Femur (tissue), 1 donor: ENCODE measurements around the gene INPP5D.
"Not testable (repeated sequence)": the region's sequence is repeated elsewhere in the genome, so short reads cannot be mapped to it uniquely, and the experiment has no call there.

ENCODE experiments used
- DNase-seq: peaks from one replicate; pipeline ENCODE4 v3.0.0-alpha.2; 2017

Gene INPP5D

GRCh38 chr2:233059797-233060500 lies at the start of gene INPP5D:
TSS of gene INPP5D (plus strand) at chr2:233060342. CDS start at chr2:233060479, 137 bp downstream.
- peak; percentile 62 for DNase-seq

GRCh38 chr2:233010569-233011267 lies 49.4 kb upstream of the INPP5D start:
- DNase-seq, result no peak

GRCh38 chr2:233011268-233011650 lies 48.9 kb upstream of the INPP5D start:
- no peak for DNase-seq

GRCh38 chr2:233011702-233012131 lies 48.4 kb upstream of the INPP5D start:
- no peak for DNase-seq

GRCh38 chr2:233012301-233012971 lies 47.7 kb upstream of the INPP5D start:
- no peak for DNase-seq

GRCh38 chr2:233013027-233013461 lies 47.1 kb upstream of the INPP5D start, which contains the start of gene NGEF:
TSS of gene NGEF (minus strand) at chr2:233013256. CDS start at chr2:232974890, 38,366 bp downstream.
- no peak for DNase-seq

- DNase-seq, result no peak
Measured at GRCh38 chr2:233013650-233014049, 46.5 kb upstream of the INPP5D start.

GRCh38 chr2:233015019-233015645 lies 45.0 kb upstream of the INPP5D start:
- no peak for DNase-seq

- no peak for DNase-seq
Measured at GRCh38 chr2:233017947-233018346, 42.2 kb upstream of the INPP5D start.

GRCh38 chr2:233019610-233020009 lies 40.5 kb upstream of the INPP5D start:
- not testable (repeated sequence) for DNase-seq

GRCh38 chr2:233020454-233020853 lies 39.7 kb upstream of the INPP5D start:
- no peak for DNase-seq

GRCh38 chr2:233021771-233022170 lies 38.4 kb upstream of the INPP5D start:
- DNase-seq, result no peak

GRCh38 chr2:233022561-233022960 lies 37.6 kb upstream of the INPP5D start:
- no peak for DNase-seq

- no peak for DNase-seq
Measured at GRCh38 chr2:233023007-233023760, 37.0 kb upstream of the INPP5D start.

- DNase-seq, result no peak
Measured at GRCh38 chr2:233023761-233024410, 36.3 kb upstream of the INPP5D start.

- DNase-seq, result no peak
Measured at GRCh38 chr2:233025706-233026105, 34.4 kb upstream of the INPP5D start.

- no peak for DNase-seq
Measured at GRCh38 chr2:233026198-233026813, 33.8 kb upstream of the INPP5D start.

- DNase-seq, result no peak
Measured at GRCh38 chr2:233029321-233029720, 30.8 kb upstream of the INPP5D start.

- DNase-seq, result no peak
Measured at GRCh38 chr2:233031556-233032500, 28.3 kb upstream of the INPP5D start.
